ENCODE results near the gene EPHB3.

DNA sequence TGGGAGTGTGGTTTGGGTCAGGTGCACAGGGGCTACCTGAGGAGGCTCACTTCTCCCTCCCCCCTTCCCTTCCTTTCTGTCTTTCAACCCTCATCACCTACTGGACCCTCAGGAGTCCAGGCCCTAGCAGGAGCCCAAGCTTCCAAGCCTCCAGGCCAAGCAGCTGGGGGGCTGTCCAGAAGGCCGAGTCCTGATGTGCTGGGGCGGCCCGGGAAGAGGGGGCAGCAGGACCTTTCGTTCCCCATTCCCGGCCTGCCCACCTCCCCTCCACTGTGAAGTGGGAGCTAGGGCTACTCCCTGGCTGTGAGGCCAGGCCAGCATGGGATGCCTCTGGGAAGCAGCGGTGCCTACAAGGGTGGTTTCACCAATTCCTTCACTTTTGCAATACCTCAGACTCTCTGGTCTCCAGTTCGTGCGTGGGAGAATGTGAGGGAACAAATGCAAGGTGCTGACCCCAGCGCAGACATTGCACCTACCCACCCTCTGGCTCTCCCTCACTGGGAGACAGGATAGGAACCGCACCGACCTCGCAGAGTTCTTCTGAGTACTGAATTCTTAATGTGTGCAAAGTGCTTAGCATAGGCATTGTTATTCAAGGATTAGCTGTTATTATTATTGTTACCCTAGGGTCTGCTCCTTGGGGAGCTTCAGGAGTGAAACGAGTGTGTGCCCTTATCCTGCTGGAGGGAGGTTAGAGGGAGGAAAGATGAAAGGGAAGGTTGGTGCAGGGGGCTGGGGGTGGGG, 2.5 kb downstream of the EPHB3 start:
- TF ChIP-seq, protein P1, sequence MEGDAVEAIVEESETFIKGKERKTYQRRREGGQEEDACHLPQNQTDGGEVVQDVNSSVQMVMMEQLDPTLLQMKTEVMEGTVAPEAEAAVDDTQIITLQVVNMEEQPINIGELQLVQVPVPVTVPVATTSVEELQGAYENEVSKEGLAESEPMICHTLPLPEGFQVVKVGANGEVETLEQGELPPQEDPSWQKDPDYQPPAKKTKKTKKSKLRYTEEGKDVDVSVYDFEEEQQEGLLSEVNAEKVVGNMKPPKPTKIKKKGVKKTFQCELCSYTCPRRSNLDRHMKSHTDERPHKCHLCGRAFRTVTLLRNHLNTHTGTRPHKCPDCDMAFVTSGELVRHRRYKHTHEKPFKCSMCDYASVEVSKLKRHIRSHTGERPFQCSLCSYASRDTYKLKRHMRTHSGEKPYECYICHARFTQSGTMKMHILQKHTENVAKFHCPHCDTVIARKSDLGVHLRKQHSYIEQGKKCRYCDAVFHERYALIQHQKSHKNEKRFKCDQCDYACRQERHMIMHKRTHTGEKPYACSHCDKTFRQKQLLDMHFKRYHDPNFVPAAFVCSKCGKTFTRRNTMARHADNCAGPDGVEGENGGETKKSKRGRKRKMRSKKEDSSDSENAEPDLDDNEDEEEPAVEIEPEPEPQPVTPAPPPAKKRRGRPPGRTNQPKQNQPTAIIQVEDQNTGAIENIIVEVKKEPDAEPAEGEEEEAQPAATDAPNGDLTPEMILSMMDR (IDR thresholded peaks at IDR 0.05), result no peak
- TF ChIP-seq POLR2AphosphoS5 (IDR thresholded peaks at IDR 0.05), result no peak
